NCI-H510A treated with DMSO at 0.1 percent for 48 hours (cell line): ENCODE measurements around the gene CACNA1B.

ENCODE experiments used
- DNase-seq: peaks from one replicate; lab custom pipeline; 2025; lab: John Stamatoyannopoulos, UW

CACNA1B gene

DNA sequence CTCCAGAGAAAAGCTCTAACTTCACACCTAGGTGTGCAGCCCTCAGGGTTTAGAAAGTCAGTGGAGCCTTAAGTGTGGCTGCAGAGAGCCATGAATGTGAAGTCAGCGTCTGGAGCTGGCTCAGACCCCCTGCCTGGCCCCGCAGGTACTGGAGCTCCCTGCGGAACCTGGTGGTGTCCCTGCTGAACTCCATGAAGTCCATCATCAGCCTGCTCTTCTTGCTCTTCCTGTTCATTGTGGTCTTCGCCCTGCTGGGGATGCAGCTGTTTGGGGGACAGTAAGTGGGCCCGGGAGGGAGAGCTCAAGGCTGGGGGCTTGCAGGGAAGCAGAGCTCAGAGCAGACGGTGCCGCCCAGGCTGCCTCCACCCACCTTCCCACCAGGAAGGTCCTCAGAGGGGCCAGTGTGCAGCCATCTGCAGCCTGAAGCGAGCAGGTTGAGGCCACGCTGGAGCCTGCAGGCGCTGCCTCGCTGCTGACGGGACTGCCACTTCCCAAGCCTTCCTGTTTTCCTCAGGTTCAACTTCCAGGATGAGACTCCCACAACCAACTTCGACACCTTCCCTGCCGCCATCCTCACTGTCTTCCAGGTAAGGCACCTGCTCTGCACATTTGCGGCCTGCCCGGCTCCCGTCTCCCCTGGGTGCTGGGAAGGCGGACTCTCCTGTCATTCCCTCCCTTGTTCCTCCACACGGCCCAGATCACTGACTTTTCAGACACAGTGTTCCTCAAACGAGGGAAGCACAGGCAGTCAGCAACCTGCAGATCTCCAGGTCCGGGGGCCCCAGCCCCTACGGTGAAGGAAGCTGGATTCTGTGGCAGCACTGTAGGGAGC lies 108.9 kb downstream of the CACNA1B start:
- no peak for DNase-seq

GRCh38 chr9:137987244-137988030 lies 109.9 kb downstream of the CACNA1B start:
- DNase-seq, result no peak

DNA sequence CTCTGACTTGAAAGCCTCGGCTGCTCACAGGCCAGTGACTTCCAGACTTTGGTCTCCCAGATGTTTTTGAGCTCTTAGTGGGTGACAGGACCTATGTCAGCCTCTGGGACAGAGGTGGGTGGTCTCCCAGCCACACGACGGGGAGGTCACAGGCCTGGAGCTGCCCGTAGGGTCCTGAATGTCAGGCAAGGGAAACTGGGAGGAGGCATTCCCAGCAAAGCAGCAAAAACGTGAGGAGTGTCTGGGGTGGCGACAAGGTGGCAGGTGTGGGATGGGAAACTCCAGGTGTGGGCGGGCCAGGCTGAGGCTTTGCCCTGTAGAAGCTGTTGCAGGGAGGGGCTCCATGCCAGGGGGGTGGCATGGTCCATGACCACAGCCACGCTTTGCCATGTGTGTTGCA lies 110.5 kb downstream of the CACNA1B start:
- DNase-seq, result no peak

GRCh38 chr9:137988701-137989100 lies 111.1 kb downstream of the CACNA1B start:
- no peak for DNase-seq

GRCh38 chr9:137989156-137989555 lies 111.6 kb downstream of the CACNA1B start:
- DNase-seq, result no peak

DNA sequence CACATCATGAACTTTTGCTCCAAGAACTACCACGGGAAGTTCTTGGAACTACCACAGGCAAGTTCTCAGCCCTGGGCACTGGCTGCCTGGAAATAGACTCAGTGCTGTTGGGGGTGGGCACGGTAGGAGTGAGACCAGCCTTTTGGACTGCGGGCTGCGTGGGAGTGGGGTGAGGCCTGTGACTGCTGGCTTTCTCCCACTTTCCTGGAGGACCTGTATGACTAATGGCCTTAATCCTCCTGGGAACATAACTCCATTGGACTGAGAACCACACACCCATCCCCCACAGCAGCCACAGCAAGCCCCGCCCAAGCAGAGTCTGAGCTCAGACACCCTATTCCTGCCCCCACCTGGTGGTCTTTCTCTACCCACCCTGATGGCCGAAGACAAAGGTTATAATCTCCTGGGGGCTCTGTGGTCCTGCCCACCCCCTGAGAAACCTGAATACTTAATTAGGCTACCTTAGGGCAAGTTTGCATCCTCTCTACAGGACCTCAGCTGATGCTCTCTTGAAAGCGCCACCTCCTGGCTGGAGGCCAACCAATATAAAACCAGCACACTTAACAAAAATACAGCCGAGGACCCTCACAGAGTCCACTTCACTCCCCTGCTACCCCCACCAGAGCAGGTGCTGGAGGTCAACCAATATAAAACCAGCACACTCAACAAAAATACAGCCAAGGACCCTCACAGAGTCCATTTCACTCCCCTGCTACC lies 112.6 kb downstream of the CACNA1B start:
- no peak for DNase-seq

GRCh38 chr9:138003485-138004190 lies 126.1 kb downstream of the CACNA1B start:
- DNase-seq, result no peak

GRCh38 chr9:138006576-138007233 lies 129.1 kb downstream of the CACNA1B start:
- no peak for DNase-seq

- no peak for DNase-seq
These were observed 130.0 kb downstream of the CACNA1B start for GRCh38 chr9:138007566-138007917.

DNA sequence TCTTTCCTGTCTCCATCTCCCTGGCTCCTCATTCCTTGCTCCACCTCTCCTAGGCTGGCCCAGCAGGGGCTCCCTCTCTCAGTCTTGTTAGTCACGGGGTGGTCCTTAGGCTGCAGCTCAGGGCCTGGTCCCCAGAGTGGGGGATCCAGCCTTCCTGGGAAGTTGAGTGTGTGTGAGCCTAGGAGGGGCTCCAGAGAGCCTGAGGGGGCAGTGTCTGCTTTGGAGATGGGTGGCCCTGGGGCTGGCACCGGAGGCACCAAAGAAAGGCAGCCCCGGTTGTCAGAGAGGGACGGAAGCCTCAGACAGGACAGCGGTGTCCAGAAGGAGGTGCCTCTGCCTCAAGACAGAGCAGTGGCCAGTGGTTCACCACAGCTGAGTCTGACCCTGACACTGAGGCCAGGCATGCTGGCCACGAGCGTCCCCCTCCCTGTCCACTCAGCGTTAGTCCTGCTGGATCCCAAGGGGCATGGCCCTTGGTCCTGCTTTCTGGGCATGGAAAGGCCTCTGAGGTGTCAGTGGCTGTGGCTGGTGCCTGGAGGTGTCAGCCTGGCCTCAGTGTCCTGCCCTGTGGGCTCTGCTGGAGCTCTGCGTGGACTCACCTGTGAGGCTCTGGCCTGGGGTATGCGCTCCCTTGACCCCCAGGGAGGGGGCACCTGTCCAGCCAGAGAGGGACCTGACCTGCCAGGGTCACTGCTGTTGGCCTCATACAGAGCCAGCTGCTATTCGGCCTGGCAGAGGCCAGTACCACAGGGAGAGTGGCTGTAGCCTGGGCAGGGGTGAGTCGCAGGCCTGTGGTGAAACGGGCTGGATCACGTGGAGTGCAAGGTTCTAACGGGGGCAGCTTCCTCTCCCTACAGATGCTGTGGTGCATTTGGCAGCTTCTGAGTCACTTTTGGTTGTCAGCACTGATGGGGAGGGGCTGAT lies 130.6 kb downstream of the CACNA1B start:
- no peak for DNase-seq

GRCh38 chr9:138009016-138009802 lies 131.6 kb downstream of the CACNA1B start:
- DNase-seq, result no peak

- DNase-seq, result no peak
These were observed 132.5 kb downstream of the CACNA1B start for GRCh38 chr9:138009803-138010690.

DNA sequence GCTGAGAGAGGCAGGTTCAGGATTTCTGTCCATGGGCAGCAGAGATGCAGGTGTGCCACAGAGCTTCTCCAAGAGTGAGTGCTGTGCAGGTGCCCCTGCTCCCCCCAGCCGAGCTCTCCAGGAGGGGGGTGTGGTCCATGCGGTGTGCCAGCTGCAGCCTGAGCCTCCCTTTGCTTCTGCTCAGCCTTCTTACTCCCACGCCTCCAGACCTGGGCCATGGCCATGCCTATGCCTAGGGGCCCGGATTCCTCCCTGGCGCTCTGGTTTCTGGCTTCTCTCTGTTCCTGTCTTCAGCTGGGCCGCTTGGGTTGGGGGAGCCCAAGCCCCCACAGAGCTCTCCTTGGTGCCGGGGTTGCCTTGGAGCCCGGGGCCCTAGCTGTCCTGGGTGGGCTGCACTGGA lies 133.3 kb downstream of the CACNA1B start:
- DNase-seq, result no peak

DNA sequence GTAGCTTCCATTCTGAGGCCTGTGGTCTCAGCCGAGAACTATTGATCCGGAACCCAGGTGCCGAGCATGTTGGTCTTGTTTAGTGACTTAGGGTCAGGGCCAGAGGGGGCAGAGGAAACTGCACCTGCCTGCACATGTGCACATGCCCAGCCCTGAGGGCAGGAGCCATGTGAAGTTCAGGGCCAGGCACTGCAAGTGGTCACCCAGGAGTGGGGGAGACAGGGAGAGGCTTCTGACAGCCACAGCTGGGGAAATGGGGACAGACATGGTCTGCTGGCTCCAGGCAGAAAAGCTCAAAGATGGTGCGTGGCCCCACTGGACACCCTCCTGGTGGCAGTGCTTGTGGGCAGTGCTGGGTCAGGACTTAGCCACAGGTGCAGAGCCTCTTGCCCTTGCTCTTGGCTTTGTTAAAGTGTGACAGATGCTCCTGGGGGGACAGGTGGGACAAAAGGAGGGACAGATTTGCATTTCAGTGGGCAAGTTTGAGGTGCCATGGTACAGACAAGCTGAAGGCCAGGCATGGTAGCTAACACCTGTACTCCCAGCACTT lies 134.4 kb downstream of the CACNA1B start:
- no peak for DNase-seq

DNA sequence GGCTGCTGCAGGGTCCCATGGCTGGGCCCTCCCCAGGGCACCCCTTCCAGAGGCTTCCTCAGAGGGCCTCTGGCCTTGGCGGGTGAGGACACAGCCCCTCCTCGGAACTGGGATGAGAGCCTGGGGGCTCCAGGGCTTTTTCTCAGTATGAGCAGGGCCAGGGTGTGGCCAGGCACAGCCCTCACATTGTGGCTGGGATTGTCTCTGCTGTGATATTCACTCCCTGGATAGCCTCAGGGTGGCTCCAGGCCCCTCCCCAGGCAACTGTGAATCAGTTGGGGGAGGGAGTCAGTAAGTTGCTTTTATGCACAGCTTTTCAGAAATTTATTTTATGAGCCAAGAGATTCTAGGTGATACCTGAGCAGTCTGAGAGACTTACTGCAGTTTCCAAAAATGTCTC lies 135.7 kb downstream of the CACNA1B start:
- DNase-seq, result no peak

DNA sequence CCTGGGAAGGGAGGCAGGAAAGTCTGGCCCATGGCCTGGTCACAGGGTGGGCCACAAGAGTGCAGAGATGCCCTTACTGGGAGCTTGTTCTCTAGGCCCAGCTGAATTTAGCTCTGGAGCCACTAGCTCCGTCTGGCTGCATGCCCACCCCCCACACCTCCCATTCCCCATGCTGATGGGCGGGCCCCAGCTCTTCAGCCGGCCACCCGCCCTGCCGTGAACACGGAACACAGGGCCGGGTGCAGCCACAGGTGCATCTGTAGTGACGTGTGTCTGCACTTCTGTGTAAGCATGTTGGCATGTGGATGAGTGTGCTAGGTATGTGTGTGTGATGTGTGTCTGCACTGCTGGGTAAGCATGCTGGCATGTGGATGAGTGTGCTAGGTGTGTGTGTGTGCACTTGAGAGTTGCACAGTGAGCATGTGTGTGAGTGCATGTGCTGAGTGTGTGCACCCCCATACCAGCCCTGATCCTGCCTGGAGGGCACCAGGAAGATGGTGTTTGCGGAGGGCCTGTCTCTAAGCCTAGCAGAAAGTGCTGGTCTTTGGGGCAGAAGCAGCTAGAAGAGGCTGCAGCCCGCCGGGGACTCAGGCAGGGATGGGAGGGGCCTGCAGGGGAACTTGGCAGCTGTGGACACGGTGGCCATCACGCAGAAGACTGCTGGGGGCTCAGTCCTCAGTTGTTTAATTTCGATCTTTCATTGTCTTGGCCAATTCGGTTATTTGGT lies 136.4 kb downstream of the CACNA1B start:
- no peak for DNase-seq

- no peak for DNase-seq
These were observed 137.0 kb downstream of the CACNA1B start for GRCh38 chr9:138014563-138014945.
